Midbrain (tissue), 1 donor: ENCODE results near the gene TM4SF1.
"Not testable (repeated sequence)": the region's sequence is repeated elsewhere in the genome, so short reads cannot be mapped to it uniquely, and the experiment has no call there.

Experiments
- DNase-seq: peaks from one replicate; lab custom pipeline; 2025; lab: John Stamatoyannopoulos, UW

TM4SF1 gene

DNA sequence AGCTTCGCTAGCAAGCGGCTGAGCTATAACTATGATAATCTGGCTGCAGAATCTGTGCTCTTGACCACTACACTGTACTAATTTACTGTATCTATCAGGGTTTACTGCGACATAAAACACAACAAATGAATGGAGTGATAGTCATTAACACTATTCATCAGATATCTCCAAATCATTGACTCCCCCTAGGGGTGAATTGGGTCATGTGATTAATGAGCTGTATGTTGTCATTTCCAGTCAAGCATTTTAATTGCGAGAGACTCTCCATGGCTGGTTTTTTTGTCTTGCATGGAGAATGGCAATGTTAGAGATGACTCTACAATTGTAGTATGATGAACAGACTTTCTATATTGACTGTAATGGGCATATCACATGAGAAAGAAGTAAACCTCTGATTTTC lies 33.5 kb downstream of the TM4SF1 start:
- no peak for DNase-seq

DNA sequence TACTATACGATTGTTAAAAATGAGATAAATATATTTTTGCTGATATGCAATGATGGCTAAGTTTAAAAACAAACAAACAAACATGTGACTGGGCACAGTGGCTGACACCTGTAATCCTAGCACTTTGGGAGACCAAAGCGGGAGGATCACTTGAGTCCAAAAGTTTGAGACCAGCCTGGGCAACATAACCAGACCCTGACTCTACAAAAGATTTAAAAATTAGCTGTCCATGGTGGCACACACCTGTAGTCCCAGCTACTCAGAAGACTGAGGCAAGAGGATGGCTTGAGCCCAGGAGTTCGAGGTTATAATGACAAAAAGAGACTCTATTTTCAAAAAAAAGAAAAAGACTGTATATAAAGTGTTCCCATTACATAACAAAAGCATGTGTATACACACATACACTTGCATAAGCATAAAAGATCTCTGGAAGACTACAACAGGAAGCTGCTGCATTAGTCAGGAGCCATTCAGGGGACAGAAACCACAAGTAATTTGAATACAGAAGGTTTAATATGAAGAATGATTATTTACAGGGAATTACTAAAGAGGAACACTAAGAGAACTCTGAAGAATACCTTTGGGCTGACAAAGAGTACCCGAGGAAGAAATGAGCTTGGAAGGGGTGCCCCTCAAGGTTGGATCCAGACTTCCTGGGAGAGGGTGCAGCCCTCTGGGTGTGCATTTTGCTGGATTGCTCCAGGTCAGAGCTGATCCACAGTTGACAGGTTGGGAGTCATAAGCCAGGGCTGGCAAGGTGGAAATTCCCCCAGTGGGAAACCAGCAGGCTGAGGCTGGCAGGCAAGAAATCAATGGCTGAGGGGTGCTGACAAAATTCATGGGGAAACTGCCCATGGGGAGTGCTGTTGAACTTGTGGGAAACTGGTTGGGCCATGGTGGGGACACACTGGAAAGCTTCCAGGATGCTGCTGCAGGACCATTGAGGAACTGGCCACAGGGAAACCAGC lies 34.8 kb downstream of the TM4SF1 start:
- no peak for DNase-seq

DNA sequence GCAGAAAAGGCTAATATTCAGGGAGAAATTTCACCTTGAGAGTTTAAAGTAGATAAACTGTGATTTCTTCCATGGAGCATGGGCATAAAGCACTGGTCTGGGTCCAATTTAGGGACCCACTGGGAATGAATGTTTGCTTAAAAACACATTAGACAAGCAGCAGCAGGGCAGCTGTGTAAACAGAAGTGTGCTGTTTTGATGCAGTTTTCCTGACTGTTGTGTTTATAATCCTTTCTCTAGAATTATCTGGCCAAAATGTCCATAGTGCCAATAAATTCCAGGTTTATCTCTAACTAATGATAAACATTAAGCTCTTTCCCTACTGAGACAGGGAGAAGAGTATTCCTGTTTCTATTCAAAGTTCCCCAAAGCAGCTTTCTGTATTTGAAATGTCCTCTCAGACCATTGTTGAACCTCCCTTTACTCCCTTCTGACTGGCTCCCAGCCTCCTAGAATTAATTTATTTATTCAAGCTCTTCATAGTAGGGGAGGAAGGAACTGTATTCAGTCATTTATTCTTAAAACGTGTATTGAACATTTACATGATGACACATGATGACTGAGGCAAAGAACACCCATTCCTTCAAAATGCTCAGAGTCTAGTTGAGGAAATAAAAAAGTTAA lies 37.0 kb downstream of the TM4SF1 start:
- DNase-seq = no peak

DNA sequence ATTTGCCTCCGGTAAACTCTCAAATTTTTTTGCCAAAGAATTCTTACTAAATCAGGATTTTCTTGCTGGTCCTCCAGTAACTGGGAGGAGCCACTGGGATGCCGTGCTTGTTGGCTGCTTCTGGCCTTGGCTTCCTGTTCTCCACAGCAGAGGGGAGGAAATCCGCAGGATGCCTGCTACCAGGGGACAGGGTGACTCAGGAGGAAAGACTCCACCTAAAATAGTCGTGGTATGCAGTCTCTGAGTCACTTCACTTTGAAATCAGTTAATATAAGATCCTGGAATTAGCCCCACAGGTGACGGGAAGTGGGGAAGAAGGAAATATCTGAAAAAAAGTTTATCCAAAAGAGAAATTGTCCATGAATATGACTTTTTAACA lies 37.5 kb downstream of the TM4SF1 start:
- no peak for DNase-seq

DNA sequence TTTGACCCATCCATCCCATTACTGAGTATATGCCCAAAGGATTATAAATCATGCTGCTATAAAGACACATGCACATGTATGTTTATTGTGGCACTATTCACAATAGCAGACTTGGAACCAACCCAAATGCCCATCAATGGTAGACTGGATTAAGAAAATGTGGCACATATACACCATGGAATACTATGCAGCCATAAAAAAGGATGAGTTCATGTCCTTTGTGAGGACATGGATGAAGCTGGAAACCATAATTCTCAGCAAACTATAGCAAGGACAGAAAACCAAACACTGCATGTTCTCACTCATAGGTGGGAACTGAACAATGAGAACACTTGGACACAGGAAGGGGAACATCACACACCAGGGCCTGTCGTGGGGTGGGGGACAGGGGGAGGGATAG lies 40.0 kb downstream of the TM4SF1 start:
- DNase-seq = not testable (repeated sequence)

DNA sequence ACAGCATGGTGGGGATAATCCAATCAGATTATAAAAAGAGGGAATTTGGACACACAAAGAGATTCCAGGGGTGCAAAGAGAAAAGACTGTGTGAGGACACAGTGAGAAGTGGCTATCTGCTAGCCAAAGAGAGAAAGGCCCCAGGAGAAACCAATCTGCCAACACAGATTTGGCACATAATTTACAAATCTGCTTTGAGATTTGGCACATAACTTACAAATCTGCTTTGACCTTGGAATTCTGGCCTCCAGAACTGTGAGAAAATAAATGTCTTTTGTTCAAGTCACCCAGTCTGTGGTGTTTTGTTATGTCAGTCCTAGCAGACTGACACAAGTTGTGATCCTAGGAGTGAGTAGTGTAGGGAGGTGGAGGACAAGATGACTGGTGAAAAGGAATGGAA lies 40.5 kb downstream of the TM4SF1 start:
- no peak for DNase-seq

DNA sequence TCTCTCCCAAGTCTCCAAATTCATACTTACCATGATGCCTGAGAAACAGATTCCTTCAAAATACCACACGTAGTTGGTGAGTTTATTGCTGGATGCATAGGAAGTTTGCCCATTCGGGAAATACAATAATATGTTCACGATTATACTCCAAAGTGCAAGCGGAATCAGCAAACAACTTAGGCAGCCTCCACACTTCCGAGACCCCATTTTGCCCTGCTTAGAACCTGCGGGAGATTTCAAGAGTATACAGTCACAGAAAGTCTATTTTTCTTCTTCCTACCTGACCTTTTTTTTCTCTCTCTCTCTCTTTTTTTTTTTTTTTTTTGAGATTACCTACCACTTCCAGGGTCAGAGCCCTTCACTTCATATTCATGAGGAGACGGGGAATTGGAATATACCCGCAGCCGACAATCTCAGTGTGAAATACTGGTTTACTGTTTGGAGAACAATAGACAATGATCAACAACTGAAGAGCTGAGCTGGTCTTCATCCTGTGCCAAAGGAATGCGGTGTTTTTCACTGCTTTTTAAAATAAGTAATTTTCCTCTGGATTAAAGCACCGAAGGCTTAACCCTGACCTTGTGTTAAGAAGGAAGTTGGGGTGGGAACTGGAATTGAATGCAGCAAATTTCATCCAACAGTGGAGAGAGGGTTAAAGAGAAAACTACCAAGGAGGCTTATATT lies 44.1 kb downstream of the TM4SF1 start, which contains the start of gene TM4SF18:
Gene TM4SF18 (minus strand): TSS at position 461 of the 684 bp plus-strand sequence. CDS start 254 bp downstream, at position 207.
- peak; percentile 13 for DNase-seq

DNA sequence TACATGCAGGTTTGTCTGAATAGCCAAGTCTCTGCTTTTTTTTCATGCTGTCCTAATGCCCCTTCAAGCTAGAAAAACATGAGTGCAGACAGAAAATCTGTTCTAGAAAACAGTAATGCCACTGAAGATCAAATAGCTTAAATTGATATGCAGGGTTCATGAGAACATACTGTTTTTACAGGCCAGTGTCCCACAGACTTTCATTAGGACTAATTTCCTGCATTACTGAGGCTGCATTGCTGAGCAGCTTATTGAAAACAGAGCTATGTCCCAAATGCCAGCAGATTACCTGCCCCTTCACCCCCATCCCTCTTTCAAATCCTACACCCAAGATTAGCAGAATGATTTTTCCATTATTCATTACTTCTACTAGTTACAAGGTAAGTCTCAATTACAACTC lies 44.7 kb downstream of the TM4SF1 start:
- no peak for DNase-seq

DNA sequence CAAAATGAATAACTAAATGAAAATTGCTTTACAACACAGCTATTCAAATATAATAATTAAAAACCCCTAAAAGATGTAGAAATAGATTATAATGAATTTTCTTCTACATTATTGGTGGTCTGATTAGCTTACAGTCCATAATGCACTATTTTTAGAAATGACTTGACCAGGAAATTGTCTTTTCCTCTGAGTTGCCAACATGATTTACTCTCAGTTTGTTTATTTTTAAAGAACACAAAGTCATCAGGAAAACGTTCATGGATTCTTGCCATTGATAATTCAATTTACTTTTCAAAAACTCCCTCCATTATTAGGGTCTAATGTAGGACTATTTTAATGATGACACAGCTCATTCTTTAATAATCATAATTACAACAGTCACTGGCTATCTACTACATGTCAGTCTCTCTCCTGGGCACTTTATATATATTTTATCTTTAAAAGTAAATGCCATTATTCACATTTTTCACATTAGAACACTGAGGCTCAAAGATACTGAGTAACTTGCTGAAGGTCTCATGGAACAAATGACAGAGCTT lies 45.2 kb downstream of the TM4SF1 start:
- no peak for DNase-seq

DNA sequence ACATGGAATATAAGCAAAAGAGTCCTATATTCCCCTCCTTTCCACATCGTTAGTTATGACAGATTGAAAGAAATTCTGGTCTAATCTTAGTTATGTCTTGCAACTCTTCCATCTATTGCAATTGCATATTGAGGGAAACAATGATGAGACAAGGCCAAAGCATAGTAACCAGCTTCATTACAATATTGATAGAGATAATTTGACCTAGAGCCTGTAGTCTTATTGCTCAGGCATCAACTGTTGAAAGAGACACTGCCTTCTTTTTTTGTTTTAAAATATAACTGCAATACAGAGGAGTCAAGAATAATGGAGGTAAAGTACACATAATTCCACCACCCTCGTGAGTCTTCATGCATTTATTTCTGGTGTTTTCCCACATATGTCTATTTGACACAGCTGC lies 46.1 kb downstream of the TM4SF1 start:
- no peak for DNase-seq

DNA sequence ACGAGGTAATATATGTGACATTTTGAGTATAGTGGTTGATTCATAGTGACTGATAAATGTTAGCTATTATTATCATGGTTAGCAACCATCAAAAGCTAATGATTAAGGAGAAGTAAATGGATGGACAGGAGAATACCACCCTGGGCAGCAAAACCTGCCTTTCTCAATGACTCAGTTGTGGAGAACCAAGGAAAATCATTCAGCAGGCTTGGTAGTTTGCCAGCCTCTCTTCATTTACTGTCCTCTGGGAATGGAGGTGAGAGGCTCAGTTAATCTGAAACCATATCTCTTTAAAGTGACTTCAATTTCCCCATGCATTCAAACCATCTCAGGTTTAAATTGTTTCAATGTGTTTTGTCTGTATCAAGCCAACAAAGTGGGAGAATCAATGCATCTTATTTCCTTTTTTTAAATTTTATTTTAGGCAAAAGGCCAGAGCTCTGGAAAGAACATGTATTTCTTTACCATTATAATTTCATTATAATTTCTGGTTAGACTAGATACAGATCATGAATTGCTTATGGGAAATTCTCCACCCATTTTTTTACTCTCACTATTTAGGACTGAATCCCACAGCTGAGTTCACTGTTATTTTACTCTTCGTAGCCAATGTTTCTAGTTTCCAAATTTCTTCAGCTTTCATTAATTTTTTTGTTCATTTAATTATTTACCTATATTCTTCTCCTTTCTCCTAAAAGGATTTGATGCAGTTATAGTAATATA lies 46.7 kb downstream of the TM4SF1 start:
- DNase-seq = no peak

DNA sequence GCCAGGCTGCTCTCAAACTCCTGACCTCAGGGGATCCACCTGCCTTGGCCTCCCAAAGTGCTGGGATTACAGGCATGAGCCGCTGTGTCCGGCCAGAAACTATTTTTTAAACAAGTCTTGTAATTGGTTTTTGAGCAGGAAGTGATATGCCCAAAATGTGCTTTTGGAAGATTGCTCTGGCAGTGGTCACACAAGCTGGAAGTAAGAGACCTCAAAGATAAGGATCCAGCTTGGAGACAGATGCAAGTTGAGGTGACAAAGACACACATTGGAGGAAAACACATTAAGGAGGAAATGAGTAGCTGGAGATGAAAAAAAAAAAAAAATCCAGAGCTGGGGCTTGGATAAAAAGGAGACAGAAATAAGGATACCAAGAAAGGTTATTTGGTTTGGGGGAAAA lies 50.3 kb downstream of the TM4SF1 start:
- DNase-seq = no peak

DNA sequence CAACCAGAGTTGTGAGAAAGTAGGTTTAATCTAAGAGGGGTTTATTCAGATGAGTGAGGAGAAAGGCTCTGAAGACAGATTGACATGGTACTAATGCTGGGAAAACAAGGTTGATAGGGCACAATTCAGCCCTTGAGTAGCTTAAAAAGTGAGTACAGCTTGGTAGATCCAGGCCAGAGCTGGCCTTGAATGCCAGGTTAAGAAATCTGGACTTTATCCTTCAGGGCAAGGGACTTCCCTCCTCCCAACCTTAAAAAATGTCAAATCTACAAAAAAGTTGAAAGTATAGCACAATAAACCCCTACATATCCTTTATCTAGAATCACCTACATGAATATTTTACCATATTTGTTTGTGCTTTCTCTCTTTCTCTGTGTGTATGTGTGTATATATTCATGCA lies 51.9 kb downstream of the TM4SF1 start:
- no peak for DNase-seq

DNA sequence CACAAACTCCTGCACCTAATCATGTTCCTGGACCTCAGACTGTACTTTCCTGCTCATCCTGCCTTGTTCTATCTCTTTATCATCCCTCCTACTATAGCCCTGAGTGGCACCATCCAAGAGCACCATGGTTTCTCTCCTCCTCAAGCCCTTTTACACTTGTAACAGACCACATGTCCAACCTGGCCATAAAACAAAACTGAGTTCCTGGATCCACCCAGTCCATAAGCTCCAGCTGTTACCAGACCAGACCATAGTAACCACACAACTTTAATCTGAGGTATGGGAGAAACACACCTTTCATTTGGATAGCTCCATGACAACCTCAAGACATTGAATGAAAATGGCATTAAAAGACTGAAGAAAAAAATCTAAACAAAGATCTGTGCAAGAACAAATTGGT lies 53.1 kb downstream of the TM4SF1 start:
- DNase-seq = no peak

DNA sequence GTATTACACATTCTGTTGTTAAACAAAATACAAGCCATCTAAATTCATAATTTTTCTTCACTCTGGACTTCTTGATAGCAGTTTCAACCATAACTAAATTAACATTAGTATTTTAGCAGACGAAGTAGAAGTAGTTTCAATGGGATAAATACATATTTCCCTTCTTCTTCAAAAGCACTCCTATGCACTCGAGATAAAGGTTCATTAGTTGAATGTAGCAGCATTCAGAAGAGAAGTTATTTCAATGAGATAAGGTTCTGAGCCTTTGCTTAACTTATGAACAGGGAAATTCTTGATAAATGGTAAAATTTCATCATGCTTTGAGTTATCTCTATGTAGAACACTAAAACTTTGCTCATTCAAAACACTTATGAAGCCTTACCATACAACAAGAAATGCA lies 55.8 kb downstream of the TM4SF1 start:
- no peak for DNase-seq

DNA sequence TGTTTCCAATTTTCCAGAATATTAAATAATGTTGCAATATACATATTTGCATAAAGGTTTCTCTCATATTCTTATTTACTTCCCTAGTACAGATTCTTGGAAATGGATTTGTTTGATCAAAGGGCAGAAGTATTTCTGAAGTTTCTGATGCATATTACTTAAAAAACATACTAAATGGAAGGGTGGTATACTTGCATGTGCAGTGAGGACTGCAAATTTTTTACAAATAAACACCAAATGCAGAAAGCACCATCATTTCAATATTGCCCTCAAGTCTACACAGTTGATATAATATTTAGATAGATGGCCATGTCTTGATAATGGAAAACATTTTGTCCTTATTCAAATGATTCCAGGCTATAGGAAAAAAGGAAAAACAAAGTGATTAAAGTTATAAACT lies 56.3 kb downstream of the TM4SF1 start:
- DNase-seq = no peak

DNA sequence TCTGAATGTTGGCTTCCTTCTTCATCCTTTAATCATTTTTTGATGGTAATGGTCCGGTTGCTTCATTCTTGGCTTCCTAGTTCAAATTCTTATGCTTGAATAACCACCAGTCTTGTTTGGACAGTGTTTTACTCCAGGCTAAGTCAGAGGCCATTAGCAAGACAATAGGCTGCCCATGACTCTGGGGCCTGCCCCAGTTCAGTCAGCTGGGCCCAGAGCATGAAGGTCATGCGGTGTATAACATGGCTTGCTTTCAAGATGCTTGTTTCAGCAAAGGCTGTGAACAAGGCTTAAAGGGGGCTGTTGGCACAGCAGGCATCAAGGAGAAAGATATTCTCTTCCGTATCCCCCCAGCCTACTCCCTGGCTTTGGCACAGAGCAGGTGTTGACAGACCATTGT lies 57.7 kb downstream of the TM4SF1 start:
- DNase-seq = no peak
